Endothelial cell of umbilical vein (primary cell): ENCODE data around the gene ZNF524. TPM values are rescaled to one million over a fixed set of nuclear protein-coding genes. Genes with fewer than 3 reads are reported as not detected.

Experiments used
- BruUV-seq: library from RNA; stranded (reverse); fragments of 400-500 nt; replicated peaks from 2 replicates; lab custom pipeline; 2021; lab: Mats Ljungman, UMichigan
- CTCF ChIA-PET: fragments of 300-600, 350-600 bp; sonication (Branson Sonifier 250); formaldehyde crosslinking; loops from one replicate; lab custom pipeline; 2021; ENCODE audit warnings: antibody characterized with exemption, inconsistent platforms; lab: Charles Lee
- POLR2A ChIA-PET: fragments of 300-600, 350-600 bp; sonication (Branson Sonifier 250); formaldehyde crosslinking; loops from one replicate; lab custom pipeline; 2021; ENCODE audit warnings: antibody characterized with exemption, inconsistent platforms; lab: Charles Lee
- DNase-seq: peaks from one replicate; pipeline ENCODE4 v3.0.0-alpha.2; 2011; ENCODE audit warnings: low read depth, low spot score
- FAIRE-seq: peaks from 2 replicates; lab custom pipeline; 2011; peaks lifted over from hg19 to GRCh38; lab: Jason Lieb, UNC
- H2AFZ ChIP-seq: 2 replicates; pipeline ENCODE4 v1.6.0; 2012; ENCODE audit warnings: low read depth, low read length, control low read depth, inconsistent platforms
- H3K27ac ChIP-seq: 2 replicates; pipeline ENCODE4 v1.5.1; 2011; ENCODE audit warnings: low read depth, mild to moderate bottlenecking, control low read depth, low read length, moderate library complexity; ENCODE audit not compliant: insufficient read depth
- H3K27me3 ChIP-seq, 2 experiments: 2 replicates each; pipeline versions ENCODE4 v1.6.0 to v1.6.1; 2011; ENCODE audit warnings: low read length in 2 of 2, mixed read lengths in 1 of 2; ENCODE audit not compliant: control insufficient read depth in 2 of 2, insufficient read depth in 2 of 2
- H3K36me3 ChIP-seq, 2 experiments: 2 replicates in 1 of 2; 3 replicates in 1 of 2; pipeline ENCODE4 v1.5.1; 2011; ENCODE audit warnings: low read length in 2 of 2, mild to moderate bottlenecking in 1 of 2, moderate library complexity in 1 of 2; ENCODE audit not compliant: control insufficient read depth in 2 of 2, insufficient read depth in 2 of 2; ENCODE audit errors: extremely low read depth in 1 of 2
- H3K4me1 ChIP-seq: 3 replicates; pipeline ENCODE4 v1.5.1; 2011; ENCODE audit warnings: mild to moderate bottlenecking, low read length; ENCODE audit not compliant: control insufficient read depth, insufficient read depth; ENCODE audit errors: extremely low read depth
- H3K4me2 ChIP-seq: 2 replicates; pipeline ENCODE4 v1.6.1; 2011; ENCODE audit warnings: low read length, control low read depth, mixed read lengths; ENCODE audit not compliant: insufficient read depth
- H3K4me3 ChIP-seq, 3 experiments: fragments of 200-600 bp in 1 of 3; sonication (generic), shearing (Covaris generic) in 1 of 3; replicated peaks in 1 of 3; 2 replicates each; pipeline ENCODE4 v1.5.1; 2011 to 2016; ENCODE audit warnings: control low read depth in 3 of 3, low read length in 3 of 3, mild to moderate bottlenecking in 2 of 3, inconsistent platforms in 1 of 3, low read depth in 1 of 3, moderate library complexity in 1 of 3; ENCODE audit not compliant: insufficient read depth in 1 of 3
- H3K79me2 ChIP-seq: 2 replicates; pipeline ENCODE4 v1.6.0; 2012; ENCODE audit warnings: low read length, inconsistent platforms; ENCODE audit not compliant: control insufficient read depth, insufficient read depth
- H3K9ac ChIP-seq: replicated peaks from 2 replicates; pipeline ENCODE3; 2011; ENCODE audit warnings: low read length, control low read depth; ENCODE audit not compliant: insufficient read depth; ENCODE audit errors: extremely low read depth
- H3K9me1 ChIP-seq: replicated peaks from 3 replicates; pipeline ENCODE4 v1.6.0; 2011; ENCODE audit warnings: mild to moderate bottlenecking, low read length; ENCODE audit not compliant: control insufficient read depth, insufficient read depth; ENCODE audit errors: extremely low read depth
- H3K9me3 ChIP-seq: replicated peaks from 2 replicates; pipeline ENCODE4 v1.5.1; 2012; ENCODE audit warnings: low read length, inconsistent platforms; ENCODE audit not compliant: control insufficient read depth, insufficient read depth
- H4K20me1 ChIP-seq: replicated peaks from 2 replicates; pipeline ENCODE3; 2011; ENCODE audit warnings: mild to moderate bottlenecking, low read length; ENCODE audit not compliant: control insufficient read depth, insufficient read depth; ENCODE audit errors: extremely low read depth
- CTCF ChIP-seq, 2 donors: IDR thresholded peaks; 1 replicate in 1 of 2; 2 replicates in 1 of 2; pipeline ENCODE4 v1.5.1; 2011; ENCODE audit warnings: low read length in 2 of 2, mild to moderate bottlenecking in 2 of 2, moderate library complexity in 2 of 2, control low read depth in 1 of 2, inconsistent platforms in 1 of 2, low read depth in 1 of 2; ENCODE audit not compliant: insufficient read depth in 1 of 2; ENCODE audit errors: extremely low read depth in 1 of 2
- FOS ChIP-seq: IDR thresholded peaks from 2 replicates; pipeline ENCODE4 v1.6.1; 2011; ENCODE audit warnings: mild to moderate bottlenecking, low read length, moderate library complexity, borderline replicate concordance; ENCODE audit not compliant: insufficient read depth
- GATA2 ChIP-seq: IDR thresholded peaks from 2 replicates; pipeline ENCODE4 v1.7.0; 2011; ENCODE audit warnings: low read depth, mild to moderate bottlenecking, moderate library complexity, mixed read lengths, low read length; ENCODE audit not compliant: insufficient read length, insufficient read depth
- JUN ChIP-seq: IDR thresholded peaks from 2 replicates; pipeline ENCODE4 v1.6.1; 2011; ENCODE audit warnings: borderline replicate concordance, low read depth; ENCODE audit not compliant: insufficient read length, insufficient read depth
- MAX ChIP-seq: IDR thresholded peaks from 2 replicates; pipeline ENCODE4 v1.6.1; 2011; ENCODE audit not compliant: insufficient read depth, insufficient read length
- MYC ChIP-seq: IDR thresholded peaks from one replicate; pipeline ENCODE4 v1.6.1; 2011; ENCODE audit warnings: mild to moderate bottlenecking, low read depth, low read length
- POLR2A ChIP-seq: IDR thresholded peaks from 2 replicates; pipeline ENCODE4 v1.6.1; 2012; ENCODE audit warnings: low read depth, mild to moderate bottlenecking, control low read depth, low read length
- dilution Hi-C: fragments of 300-500 bp; cut with MboI; formaldehyde crosslinking; loops from one replicate; pipeline ENCODE4 v1.15.0; 2019; ENCODE audit warnings: low sequenced_read_pairs; ENCODE audit not compliant: extremely low pct_ligation_motif_present
- intact Hi-C: fragments of 100-400 bp; cut with micrococcal nuclease; formaldehyde crosslinking; loops from one replicate; pipeline ENCODE4 v1.10.0; 2022
- polyA plus RNA-seq, 4 experiments: library from polyadenylated mRNA; depleted of rRNA in 3 of 4; stranded (reverse) in 3 of 4; unstranded in 1 of 4; fragments of >200 nt; gene quantifications; 2 replicates each; pipeline versions ENCODE4 v1.2.1 to v1.2.3, GENCODE V29; 2011 to 2012; ENCODE audit warnings: missing spikeins in 1 of 4
- total RNA-seq: library from RNA; stranded (reverse); gene quantifications from 2 replicates; pipeline ENCODE4 v1.2.3, GENCODE V29; 2021

Gene ZNF524
- total and polyA plus RNA-seq, 2 donors (not counting 3 experiments of a cell fraction or from before 2014, with no cell fraction given), result 15.2 to 15.4 TPM

GRCh38 chr19:55613396-55613795 lies 13.3 kb downstream of the ZNF524 start:
- CTCF ChIA-PET, result interaction anchor here (1.0 to 1.3 kb wide), 2 partner anchors 19 to 109 kb away, joined by 3 to 4 read pairs; no protein-coding TSS in a partner anchor
- no peak overlapping the region for H3K9ac ChIP-seq

More at GRCh38 chr19:55613396-55613795, 13.3 kb downstream of the ZNF524 start:
- no peaks in the 10 kb centered on the region for H3K9me3 ChIP-seq
- peaks cover 2% of the 10 kb centered on the region for H3K4me1 ChIP-seq
- no peak overlapping the region for H3K4me2 ChIP-seq
- no TSS peak for BruUV-seq
- H4K20me1 ChIP-seq, result no peaks in the 10 kb centered on the region
- no peak overlapping the region for H3K27ac ChIP-seq
- H3K9me1 ChIP-seq, result no peaks in the 10 kb centered on the region
- intact Hi-C loops, result no loop called here
- peaks cover 2 to 24% of the 10 kb centered on the region in 2 experiments for H3K36me3 ChIP-seq
- FAIRE-seq, result no peak
- H3K4me3 ChIP-seq, result no peak overlapping the region
- no peak overlapping the region for H2AFZ ChIP-seq
- H3K27me3 ChIP-seq, result no peaks in the 10 kb centered on the region
- dilution Hi-C loops, result no loop called here
- peaks cover 16% of the 10 kb centered on the region for H3K79me2 ChIP-seq
- POLR2A ChIA-PET, result no interaction called here
- no peak for DNase-seq
- TF ChIP-seq FOS, result no peak
- no peak for TF ChIP-seq POLR2A
- TF ChIP-seq MAX, result no peak
- no peak for TF ChIP-seq CTCF (IDR thresholded peaks at IDR 0.05; ENCODE audit: extremely low read depth in 1 of 2, insufficient read depth in 1 of 2, low read depth in 1 of 2, low read length in 2 of 2)
- TF ChIP-seq GATA2, result no peak
- no peak for TF ChIP-seq JUN
- no peak for TF ChIP-seq MYC
